MM.1S (cell line): ENCODE measurements around the gene TEX50.

ENCODE experiments used
- EZH2phosphoT487 ChIP-seq: fragments of 300-600 bp; sonication (generic); IDR thresholded peaks from 2 replicates; pipeline ENCODE4 v1.6.1; 2018; ENCODE audit warnings: antibody characterized with exemption, low read length
- TF ChIP-seq, protein P1 (sequence below): fragments of 300-600 bp; sonication (generic); IDR thresholded peaks from 2 replicates; pipeline ENCODE4 v1.5.1; 2016; ENCODE audit warnings: antibody characterized with exemption, low read length, mixed read lengths

DNA sequence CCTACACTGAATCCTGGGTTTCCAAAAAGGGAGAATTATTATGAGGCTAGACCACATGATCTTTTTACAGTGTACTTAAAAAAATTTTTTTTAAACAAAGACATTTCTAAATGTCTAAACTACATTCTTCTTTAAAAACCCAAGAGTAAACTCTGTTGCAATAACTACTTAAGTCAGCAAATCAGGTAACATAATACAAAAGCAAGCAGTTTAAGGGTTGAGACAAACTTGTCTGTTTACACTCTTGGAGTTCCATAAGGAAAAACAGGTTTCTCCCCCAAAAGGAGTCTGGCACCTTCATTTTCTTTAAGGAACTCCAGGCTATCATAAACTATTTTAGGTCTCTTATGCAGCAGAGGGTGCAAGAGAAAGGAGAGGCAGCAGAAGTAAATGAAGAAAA, 47.0 kb downstream of the TEX50 start:
- TF ChIP-seq, protein P1, sequence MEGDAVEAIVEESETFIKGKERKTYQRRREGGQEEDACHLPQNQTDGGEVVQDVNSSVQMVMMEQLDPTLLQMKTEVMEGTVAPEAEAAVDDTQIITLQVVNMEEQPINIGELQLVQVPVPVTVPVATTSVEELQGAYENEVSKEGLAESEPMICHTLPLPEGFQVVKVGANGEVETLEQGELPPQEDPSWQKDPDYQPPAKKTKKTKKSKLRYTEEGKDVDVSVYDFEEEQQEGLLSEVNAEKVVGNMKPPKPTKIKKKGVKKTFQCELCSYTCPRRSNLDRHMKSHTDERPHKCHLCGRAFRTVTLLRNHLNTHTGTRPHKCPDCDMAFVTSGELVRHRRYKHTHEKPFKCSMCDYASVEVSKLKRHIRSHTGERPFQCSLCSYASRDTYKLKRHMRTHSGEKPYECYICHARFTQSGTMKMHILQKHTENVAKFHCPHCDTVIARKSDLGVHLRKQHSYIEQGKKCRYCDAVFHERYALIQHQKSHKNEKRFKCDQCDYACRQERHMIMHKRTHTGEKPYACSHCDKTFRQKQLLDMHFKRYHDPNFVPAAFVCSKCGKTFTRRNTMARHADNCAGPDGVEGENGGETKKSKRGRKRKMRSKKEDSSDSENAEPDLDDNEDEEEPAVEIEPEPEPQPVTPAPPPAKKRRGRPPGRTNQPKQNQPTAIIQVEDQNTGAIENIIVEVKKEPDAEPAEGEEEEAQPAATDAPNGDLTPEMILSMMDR: no peak
- no peak for TF ChIP-seq EZH2phosphoT487
